ENCODE data around the gene CEP295NL. TPM values are rescaled to one million over a fixed set of nuclear protein-coding genes. Genes with fewer than 3 reads are reported as not detected.
A peak's percentile ranks its signal among the peaks of the same experiment; 100 is the strongest.

CEP295NL gene
- total RNA-seq, 1 donor, result 2.5 TPM

GRCh38 chr17:78855561-78856165 lies 47.3 kb downstream of the CEP295NL start:
- Histone ChIP-seq H3K79me2 (ENCODE audit: insufficient read depth, low read length) (peaks cover 3% of the 10 kb centered on the region), H3K4me2 (ENCODE audit: insufficient read depth, low read length) (no peak overlapping the region), H4K20me1 (ENCODE audit: insufficient read depth, low read length) (peaks cover 5% of the 10 kb centered on the region), H2AFZ (ENCODE audit: low read length) (no peak overlapping the region), H3K4me1 (ENCODE audit: insufficient read depth, low read length) (no peaks in the 10 kb centered on the region), H3K27me3 (ENCODE audit: insufficient read depth, low read length) (no peaks in the 10 kb centered on the region), H3K9me3 (ENCODE audit: low read depth, low read length) (no peaks in the 10 kb centered on the region), H3K27ac (ENCODE audit: low read depth, low read length) (no peak overlapping the region), H3K36me3 (ENCODE audit: insufficient read depth, low read length) (peaks cover 52% of the 10 kb centered on the region), H3K4me3 (ENCODE audit: insufficient read depth, low read length) (no peak overlapping the region)
- peak; percentile 58 for DNase-seq (ENCODE audit: insufficient read length, low spot score, missing footprints)
- no peak for TF ChIP-seq CTCF (IDR thresholded peaks at IDR 0.05; ENCODE audit: extremely low read depth, low read depth, low read length)

- Histone ChIP-seq H2AFZ (ENCODE audit: low read length) (no peak overlapping the region), H3K79me2 (ENCODE audit: insufficient read depth, low read length) (no peaks in the 10 kb centered on the region), H3K4me3 (ENCODE audit: insufficient read depth, low read length) (no peak overlapping the region), H4K20me1 (ENCODE audit: insufficient read depth, low read length) (peaks cover 5% of the 10 kb centered on the region), H3K27me3 (ENCODE audit: insufficient read depth, low read length) (no peaks in the 10 kb centered on the region), H3K4me2 (ENCODE audit: insufficient read depth, low read length) (no peak overlapping the region), H3K9me3 (ENCODE audit: low read depth, low read length) (no peaks in the 10 kb centered on the region), H3K36me3 (ENCODE audit: insufficient read depth, low read length) (peaks cover 46% of the 10 kb centered on the region), H3K4me1 (ENCODE audit: insufficient read depth, low read length) (no peaks in the 10 kb centered on the region), H3K27ac (ENCODE audit: low read depth, low read length) (no peak overlapping the region)
- peak; percentile 9 for DNase-seq (ENCODE audit: insufficient read length, low spot score, missing footprints)
- TF ChIP-seq CTCF (IDR thresholded peaks at IDR 0.05; ENCODE audit: extremely low read depth, low read depth, low read length), result no peak
Observed at GRCh38 chr17:78854508-78854907, 48.5 kb downstream of the CEP295NL start.

- no peak overlapping the region for H2AFZ ChIP-seq (ENCODE audit: low read length)
- no peak for DNase-seq (ENCODE audit: insufficient read length, low spot score, missing footprints)
- H3K79me2 ChIP-seq (ENCODE audit: insufficient read depth, low read length), result no peaks in the 10 kb centered on the region
- no peaks in the 10 kb centered on the region for H3K4me1 ChIP-seq (ENCODE audit: insufficient read depth, low read length)
- H3K36me3 ChIP-seq (ENCODE audit: insufficient read depth, low read length), result peaks cover 46% of the 10 kb centered on the region
- no peaks in the 10 kb centered on the region for H3K27me3 ChIP-seq (ENCODE audit: insufficient read depth, low read length)
- no peak overlapping the region for H3K4me2 ChIP-seq (ENCODE audit: insufficient read depth, low read length)
- no peaks in the 10 kb centered on the region for H3K9me3 ChIP-seq (ENCODE audit: low read depth, low read length)
- H3K27ac ChIP-seq (ENCODE audit: low read depth, low read length), result no peak overlapping the region
- peaks cover 5% of the 10 kb centered on the region for H4K20me1 ChIP-seq (ENCODE audit: insufficient read depth, low read length)
- no peak overlapping the region for H3K4me3 ChIP-seq (ENCODE audit: insufficient read depth, low read length)
- no peak for TF ChIP-seq CTCF (IDR thresholded peaks at IDR 0.05; ENCODE audit: extremely low read depth, low read depth, low read length)
Observed at GRCh38 chr17:78853926-78854394, 49.0 kb downstream of the CEP295NL start.

- H3K27ac ChIP-seq (ENCODE audit: low read depth, low read length), result no peak overlapping the region
- no peaks in the 10 kb centered on the region for H3K79me2 ChIP-seq (ENCODE audit: insufficient read depth, low read length)
- no peaks in the 10 kb centered on the region for H3K9me3 ChIP-seq (ENCODE audit: low read depth, low read length)
- H3K4me2 ChIP-seq (ENCODE audit: insufficient read depth, low read length), result no peak overlapping the region
- H3K4me1 ChIP-seq (ENCODE audit: insufficient read depth, low read length), result no peaks in the 10 kb centered on the region
- peak; percentile 29 for DNase-seq (ENCODE audit: insufficient read length, low spot score, missing footprints)
- H2AFZ ChIP-seq (ENCODE audit: low read length), result no peak overlapping the region
- H3K4me3 ChIP-seq (ENCODE audit: insufficient read depth, low read length), result no peak overlapping the region
- peaks cover 5% of the 10 kb centered on the region for H4K20me1 ChIP-seq (ENCODE audit: insufficient read depth, low read length)
- peak; percentile 14 for TF ChIP-seq CTCF (IDR thresholded peaks at IDR 0.05; ENCODE audit: extremely low read depth, low read depth, low read length)
- peaks cover 46% of the 10 kb centered on the region for H3K36me3 ChIP-seq (ENCODE audit: insufficient read depth, low read length)
- H3K27me3 ChIP-seq (ENCODE audit: insufficient read depth, low read length), result no peaks in the 10 kb centered on the region
Observed at GRCh38 chr17:78852709-78853121, 50.3 kb downstream of the CEP295NL start.

All from osteoblast (primary cell).